CD14-positive monocyte (primary cell): ENCODE results near the gene DNALI1. TPM values are rescaled to one million over a fixed set of nuclear protein-coding genes. Genes with fewer than 3 reads are reported as not detected.

Experiments
- DNase-seq, 3 donors: peaks; one replicate each; pipeline ENCODE4 v3.0.0-alpha.2; 2011 to 2022
- H2AFZ ChIP-seq: 2 replicates; pipeline ENCODE4 v1.6.0; 2012; ENCODE audit warnings: mild to moderate bottlenecking, low read depth, low read length, inconsistent platforms; ENCODE audit not compliant: insufficient read depth, poor library complexity, severe bottlenecking
- H3K27ac ChIP-seq, 2 donors: 1 replicate in 1 of 2; 2 replicates in 1 of 2; pipeline ENCODE4 v1.5.1; 2012 to 2013; ENCODE audit warnings: low read length in 2 of 2, control low read depth in 1 of 2, inconsistent platforms in 1 of 2, low read depth in 1 of 2, mild to moderate bottlenecking in 1 of 2
- H3K27me3 ChIP-seq, 2 donors: one replicate each; pipeline versions ENCODE4 v1.6.0 to v1.6.1; 2011 to 2013; ENCODE audit warnings: low read length in 2 of 2; ENCODE audit not compliant: control insufficient read depth in 2 of 2, insufficient read depth in 2 of 2
- H3K36me3 ChIP-seq, 2 donors: replicated peaks in 1 of 2; 1 replicate in 1 of 2; 2 replicates in 1 of 2; pipeline versions ENCODE4 v1.5.1 to v1.6.1; 2012 to 2013; ENCODE audit warnings: low read length in 2 of 2, control low read depth in 1 of 2, inconsistent platforms in 1 of 2, mild to moderate bottlenecking in 1 of 2; ENCODE audit not compliant: insufficient read depth in 2 of 2, control insufficient read depth in 1 of 2
- H3K4me1 ChIP-seq, 2 donors: 1 replicate in 1 of 2; 2 replicates in 1 of 2; pipeline versions ENCODE4 v1.5.1 to v1.6.1; 2012 to 2013; ENCODE audit warnings: low read length in 2 of 2, control low read depth in 1 of 2, inconsistent platforms in 1 of 2, mild to moderate bottlenecking in 1 of 2, moderate library complexity in 1 of 2; ENCODE audit not compliant: insufficient read depth in 2 of 2, control insufficient read depth in 1 of 2
- H3K4me2 ChIP-seq: replicated peaks from 2 replicates; pipeline ENCODE3; 2012; ENCODE audit warnings: low read length, moderate library complexity, mild to moderate bottlenecking; ENCODE audit not compliant: poor library complexity, severe bottlenecking; ENCODE audit errors: extremely low read depth
- H3K4me3 ChIP-seq, 3 experiments: fragments of 200-600 bp in 1 of 3; sonication (generic) in 1 of 3; replicated peaks in 1 of 3; 1 replicate in 2 of 3; 2 replicates in 1 of 3; pipeline ENCODE4 v1.5.1; 2011 to 2013; ENCODE audit warnings: low read length in 3 of 3, mild to moderate bottlenecking in 3 of 3, control low read depth in 2 of 3, low read depth in 2 of 3, inconsistent platforms in 1 of 3, moderate library complexity in 1 of 3
- H3K79me2 ChIP-seq: 2 replicates; pipeline ENCODE4 v1.6.0; 2012; ENCODE audit warnings: mild to moderate bottlenecking, control low read depth, inconsistent platforms, low read length, moderate library complexity; ENCODE audit not compliant: insufficient read depth
- H3K9ac ChIP-seq: 2 replicates; pipeline ENCODE4 v1.6.0; 2017; ENCODE audit warnings: low read length, mild to moderate bottlenecking; ENCODE audit not compliant: insufficient read depth, poor library complexity, severe bottlenecking
- H3K9me3 ChIP-seq, 2 donors: replicated peaks in 1 of 2; 1 replicate in 1 of 2; 2 replicates in 1 of 2; pipeline versions ENCODE4 v1.5.1 to v1.6.1; 2012 to 2013; ENCODE audit warnings: low read length in 2 of 2, control low read depth in 1 of 2; ENCODE audit not compliant: control insufficient read depth in 1 of 2, insufficient read depth in 1 of 2
- H4K20me1 ChIP-seq: 2 replicates; pipeline ENCODE4 v1.6.0; 2012; ENCODE audit warnings: mild to moderate bottlenecking, low read length, control low read depth, moderate library complexity; ENCODE audit not compliant: insufficient read depth
- H3K27ac Mint-ChIP-seq, 7 donors: one replicate each; pipeline ENCODE4 v1.8.0; 2020; ENCODE audit warnings: mild to moderate bottlenecking in 7 of 7, mixed read lengths in 7 of 7, moderate library complexity in 6 of 7, inconsistent platforms in 2 of 7
- H3K27me3 Mint-ChIP-seq, 3 donors: one replicate each; pipeline ENCODE4 v1.8.0; 2021 to 2022; ENCODE audit warnings: low read depth in 3 of 3, mild to moderate bottlenecking in 3 of 3, mixed read lengths in 3 of 3, moderate library complexity in 3 of 3, inconsistent platforms in 1 of 3
- H3K36me3 Mint-ChIP-seq, 2 donors: one replicate each; pipeline ENCODE4 v1.8.0; 2020; ENCODE audit warnings: mixed read lengths in 2 of 2, inconsistent platforms in 1 of 2, mild to moderate bottlenecking in 1 of 2
- H3K4me1 Mint-ChIP-seq: one replicate; pipeline ENCODE4 v1.8.0; 2020; ENCODE audit warnings: mild to moderate bottlenecking, mixed read lengths
- H3K4me3 Mint-ChIP-seq, 2 donors: one replicate each; pipeline ENCODE4 v1.8.0; 2020; ENCODE audit warnings: mild to moderate bottlenecking in 2 of 2, mixed read lengths in 2 of 2, moderate library complexity in 1 of 2
- H3K9me3 Mint-ChIP-seq, 7 donors: one replicate each; pipeline ENCODE4 v1.8.0; 2020 to 2022; ENCODE audit warnings: mixed read lengths in 7 of 7, mild to moderate bottlenecking in 6 of 7, moderate library complexity in 6 of 7, inconsistent platforms in 2 of 7
- WGBS: methylation state at CpG from one replicate; pipeline ENCODE4 v1.1.5; 2013; ENCODE audit warnings: missing lambda C conversion rate; ENCODE audit not compliant: insufficient coverage; 5-methylcytosine and 5-hydroxymethylcytosine counted together
- intact Hi-C, 2 donors: fragments of 100-400 bp; cut with micrococcal nuclease; formaldehyde crosslinking; loops; one replicate each; pipeline versions ENCODE4 v1.15.0 to v1.15.1; 2023
- polyA plus RNA-seq, 3 donors: library from polyadenylated mRNA; depleted of rRNA in 1 of 3; unstranded in 2 of 3; stranded (reverse) in 1 of 3; fragments of 300-500 nt in 2 of 3; fragments of >200 nt in 1 of 3; fragmentation: Illumina TruSeq in 2 of 3; gene quantifications; 1 replicate in 2 of 3; 2 replicates in 1 of 3; pipeline ENCODE4 v1.2.3, GENCODE V29; 2012 to 2021
- TF ChIP-seq, protein P1 (sequence below): fragments of 200-600 bp; IDR thresholded peaks from one replicate; pipeline ENCODE4 v1.8.0; 2022; ENCODE audit warnings: antibody characterized with exemption, mild to moderate bottlenecking

Gene DNALI1
- polyA plus RNA-seq, 3 donors = not detected

DNA sequence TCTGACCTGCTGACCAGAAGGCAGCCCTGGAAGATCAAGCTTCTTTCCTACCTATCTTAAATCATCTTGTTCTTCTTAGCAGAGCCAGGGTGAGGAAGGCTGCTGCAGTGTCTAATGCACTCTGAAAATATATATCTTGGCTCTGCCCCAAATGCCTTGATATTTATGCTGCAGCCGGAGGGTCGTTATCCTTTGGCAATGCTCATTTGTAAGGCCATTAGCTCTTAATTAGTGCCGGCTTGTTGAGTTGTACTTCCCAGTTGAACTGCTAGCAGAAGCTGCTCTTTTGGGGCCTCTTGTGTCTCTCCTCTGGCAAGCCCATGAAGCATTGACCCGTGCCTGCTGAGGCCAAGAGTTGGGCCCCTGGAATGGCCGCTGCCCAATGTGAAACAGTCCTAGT lies 43.2 kb downstream of the DNALI1 start:
- Histone ChIP-seq H3K79me2 (peaks cover 8% of the 10 kb centered on the region), H3K4me2 (no peak overlapping the region), H3K9me3 (no peaks in the 10 kb centered on the region), H3K36me3 (no peaks in the 10 kb centered on the region), H2AFZ (no peak overlapping the region), H4K20me1 (peaks cover 7% of the 10 kb centered on the region), H3K27ac (no peak overlapping the region), H3K9ac (no peak overlapping the region), H3K27me3 (peaks cover 0 to 2% of the 10 kb centered on the region in 2 donors), H3K4me1 (peaks cover 6 to 10% of the 10 kb centered on the region in 2 donors), H3K4me3 (no peak overlapping the region)
- H3K36me3 Mint-ChIP-seq = no peaks in the 10 kb centered on the region
- no peak overlapping the region for H3K27ac Mint-ChIP-seq
- 94% methylated on average over 3 of the region's 5 CpGs for WGBS
- no peak for DNase-seq
- peaks cover 0 to 4% (median 0%) of the 10 kb centered on the region in 7 donors for H3K9me3 Mint-ChIP-seq
- H3K27me3 Mint-ChIP-seq = peaks cover 6 to 13% (median 7%) of the 10 kb centered on the region in 3 donors
- intact Hi-C loops = loop anchor here (5.0 to 10.0 kb wide), 3 partner anchors 43 to 415 kb away; partner anchors contain the start of genes DNALI1 (in 1 of the 2), MTF1 (in 1 of the 2) and UTP11 (in 1 of the 2)
- H3K4me1 Mint-ChIP-seq = peaks cover 15% of the 10 kb centered on the region
- TF ChIP-seq, protein P1, sequence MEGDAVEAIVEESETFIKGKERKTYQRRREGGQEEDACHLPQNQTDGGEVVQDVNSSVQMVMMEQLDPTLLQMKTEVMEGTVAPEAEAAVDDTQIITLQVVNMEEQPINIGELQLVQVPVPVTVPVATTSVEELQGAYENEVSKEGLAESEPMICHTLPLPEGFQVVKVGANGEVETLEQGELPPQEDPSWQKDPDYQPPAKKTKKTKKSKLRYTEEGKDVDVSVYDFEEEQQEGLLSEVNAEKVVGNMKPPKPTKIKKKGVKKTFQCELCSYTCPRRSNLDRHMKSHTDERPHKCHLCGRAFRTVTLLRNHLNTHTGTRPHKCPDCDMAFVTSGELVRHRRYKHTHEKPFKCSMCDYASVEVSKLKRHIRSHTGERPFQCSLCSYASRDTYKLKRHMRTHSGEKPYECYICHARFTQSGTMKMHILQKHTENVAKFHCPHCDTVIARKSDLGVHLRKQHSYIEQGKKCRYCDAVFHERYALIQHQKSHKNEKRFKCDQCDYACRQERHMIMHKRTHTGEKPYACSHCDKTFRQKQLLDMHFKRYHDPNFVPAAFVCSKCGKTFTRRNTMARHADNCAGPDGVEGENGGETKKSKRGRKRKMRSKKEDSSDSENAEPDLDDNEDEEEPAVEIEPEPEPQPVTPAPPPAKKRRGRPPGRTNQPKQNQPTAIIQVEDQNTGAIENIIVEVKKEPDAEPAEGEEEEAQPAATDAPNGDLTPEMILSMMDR = no peak
- H3K4me3 Mint-ChIP-seq = no peak overlapping the region

DNA sequence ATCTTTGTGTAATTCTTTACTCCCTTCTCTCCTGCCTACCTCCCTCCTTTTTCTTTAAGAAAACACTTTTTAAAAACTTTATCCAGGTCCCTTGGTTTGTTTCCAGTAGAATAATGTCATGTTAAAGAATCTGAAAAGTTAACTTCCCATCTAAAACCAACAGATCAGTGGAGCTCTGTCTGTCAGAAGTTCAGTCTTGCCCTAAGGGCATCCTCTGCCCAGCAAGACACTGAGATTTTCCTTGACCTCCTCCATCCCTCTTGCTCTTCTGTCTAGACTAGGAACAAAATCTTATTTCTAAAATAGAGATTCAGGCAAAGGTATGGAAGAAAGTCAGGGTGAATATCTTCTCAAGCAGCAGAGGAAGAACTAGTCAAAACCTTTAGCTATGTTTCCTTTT lies 44.7 kb downstream of the DNALI1 start:
- Histone ChIP-seq H2AFZ (no peak overlapping the region), H3K27ac (no peak overlapping the region), H3K36me3 (no peaks in the 10 kb centered on the region), H3K9ac (no peak overlapping the region), H3K79me2 (no peaks in the 10 kb centered on the region), H3K27me3 (peaks cover 0 to 2% of the 10 kb centered on the region in 2 donors), H4K20me1 (no peaks in the 10 kb centered on the region), H3K4me1 (peaks cover 6 to 8% of the 10 kb centered on the region in 2 donors), H3K9me3 (no peaks in the 10 kb centered on the region), H3K4me2 (no peak overlapping the region), H3K4me3 (no peak overlapping the region)
- Mint-ChIP-seq H3K27me3 (peaks cover 6 to 13% (median 7%) of the 10 kb centered on the region in 3 donors), H3K4me1 (peaks cover 4% of the 10 kb centered on the region), H3K27ac (no peak overlapping the region), H3K4me3 (no peak overlapping the region), H3K36me3 (no peaks in the 10 kb centered on the region), H3K9me3 (peaks cover 0 to 4% (median 0%) of the 10 kb centered on the region in 7 donors)
- no peak for DNase-seq
- intact Hi-C loops = no loop called here
- TF ChIP-seq, protein P1 = no peak
